Tongue (tissue), 2 donors: ENCODE measurements around the gene SPOCK1. TPM values are rescaled to one million over a fixed set of nuclear protein-coding genes. Genes with fewer than 3 reads are reported as not detected.

Experiments
- DNase-seq: peaks from one replicate; pipeline ENCODE4 v3.0.0-alpha.2; 2015
- total RNA-seq: library from RNA; depleted of rRNA; stranded (reverse); fragments of >200 nt; gene quantifications from one replicate; pipeline ENCODE4 v1.2.3, GENCODE V29; 2014

Gene SPOCK1
- total RNA-seq, 1 donor from 2014 or later: 12.3 TPM

GRCh38 chr5:137491121-137491520 lies 8.0 kb downstream of the SPOCK1 start:
- no peak for DNase-seq

- no peak for DNase-seq
These were observed 8.5 kb downstream of the SPOCK1 start for GRCh38 chr5:137490591-137490990.

GRCh38 chr5:137488974-137489373 lies 10.2 kb downstream of the SPOCK1 start:
- no peak for DNase-seq

GRCh38 chr5:137488516-137488915 lies 10.6 kb downstream of the SPOCK1 start:
- no peak for DNase-seq

GRCh38 chr5:137487600-137487999 lies 11.5 kb downstream of the SPOCK1 start:
- DNase-seq: no peak

GRCh38 chr5:137486707-137487106 lies 12.4 kb downstream of the SPOCK1 start:
- DNase-seq: no peak

GRCh38 chr5:137481596-137481995 lies 17.5 kb downstream of the SPOCK1 start:
- no peak for DNase-seq

GRCh38 chr5:137478043-137478442 lies 21.1 kb downstream of the SPOCK1 start:
- no peak for DNase-seq

- DNase-seq: no peak
These were observed 28.3 kb downstream of the SPOCK1 start for GRCh38 chr5:137470921-137471220.

GRCh38 chr5:137470111-137470920 lies 28.8 kb downstream of the SPOCK1 start:
- no peak for DNase-seq

GRCh38 chr5:137466889-137467288 lies 32.2 kb downstream of the SPOCK1 start:
- no peak for DNase-seq

- no peak for DNase-seq
These were observed 33.2 kb downstream of the SPOCK1 start for GRCh38 chr5:137465930-137466329.

- DNase-seq: no peak
These were observed 36.2 kb downstream of the SPOCK1 start for GRCh38 chr5:137462816-137463520.

GRCh38 chr5:137462265-137462590 lies 36.9 kb downstream of the SPOCK1 start:
- no peak for DNase-seq

GRCh38 chr5:137461391-137462264 lies 37.5 kb downstream of the SPOCK1 start:
- DNase-seq: no peak

- DNase-seq: no peak
These were observed 44.5 kb downstream of the SPOCK1 start for GRCh38 chr5:137454671-137455070.

GRCh38 chr5:137453483-137454080 lies 45.5 kb downstream of the SPOCK1 start:
- peak; percentile 72 for DNase-seq

- DNase-seq: no peak
These were observed 48.4 kb downstream of the SPOCK1 start for GRCh38 chr5:137450759-137451158.

GRCh38 chr5:137448868-137449267 lies 50.3 kb downstream of the SPOCK1 start:
- no peak for DNase-seq

- DNase-seq: no peak
These were observed 52.5 kb downstream of the SPOCK1 start for GRCh38 chr5:137446615-137447014.

GRCh38 chr5:137446151-137446550 lies 53.0 kb downstream of the SPOCK1 start:
- DNase-seq: no peak

GRCh38 chr5:137442660-137443059 lies 56.5 kb downstream of the SPOCK1 start:
- no peak for DNase-seq

GRCh38 chr5:137441476-137441875 lies 57.6 kb downstream of the SPOCK1 start:
- no peak for DNase-seq
